Neuronal stem cell (in vitro differentiated cells): ENCODE results near the gene ATG9A.

Source experiments
- DNase-seq: peaks from one replicate; pipeline ENCODE4 v3.0.0-alpha.2; 2013; ENCODE audit warnings: low spot score
- H2AFZ ChIP-seq: one replicate; pipeline ENCODE4 v1.6.1; 2013; ENCODE audit warnings: mild to moderate bottlenecking, low read length, inconsistent platforms
- H2AK5ac ChIP-seq: 2 replicates; pipeline ENCODE4 v1.6.1; 2013; ENCODE audit warnings: low read depth, mild to moderate bottlenecking, inconsistent platforms, low read length, moderate library complexity, mixed read lengths
- H2BK120ac ChIP-seq: 2 replicates; pipeline ENCODE4 v1.6.1; 2013; ENCODE audit warnings: low read depth, mild to moderate bottlenecking, inconsistent platforms, low read length, moderate library complexity, mixed read lengths
- H2BK12ac ChIP-seq: one replicate; pipeline ENCODE4 v1.6.1; 2013; ENCODE audit warnings: low read length, inconsistent platforms
- H2BK15ac ChIP-seq: 2 replicates; pipeline ENCODE4 v1.6.1; 2013; ENCODE audit warnings: mild to moderate bottlenecking, low read length, inconsistent platforms, mixed read lengths
- H2BK5ac ChIP-seq: one replicate; pipeline ENCODE4 v1.6.1; 2013; ENCODE audit warnings: inconsistent platforms, mild to moderate bottlenecking, low read length, moderate library complexity
- H3K14ac ChIP-seq: one replicate; pipeline ENCODE4 v1.6.1; 2013; ENCODE audit warnings: low read length, inconsistent platforms
- H3K18ac ChIP-seq: 2 replicates; pipeline ENCODE4 v1.6.1; 2013; ENCODE audit warnings: low read length, inconsistent platforms
- H3K23ac ChIP-seq: 2 replicates; pipeline ENCODE4 v1.6.1; 2013; ENCODE audit warnings: low read depth, mild to moderate bottlenecking, mixed read lengths, low read length, inconsistent platforms; ENCODE audit not compliant: poor library complexity
- H3K27ac ChIP-seq: replicated peaks from 3 replicates; pipeline ENCODE4 v1.5.1; 2013; ENCODE audit warnings: low read length, inconsistent platforms
- H3K27me3 ChIP-seq, 3 experiments: 2 replicates each; pipeline ENCODE4 v1.6.1; 2013; ENCODE audit warnings: low read length in 3 of 3, mild to moderate bottlenecking in 2 of 3, inconsistent platforms in 1 of 3, low read depth in 1 of 3, mixed read lengths in 1 of 3, moderate library complexity in 1 of 3; ENCODE audit not compliant: control insufficient read depth in 3 of 3, insufficient read depth in 3 of 3
- H3K36me3 ChIP-seq, 2 donors: replicated peaks in 1 of 2; 2 replicates each; pipeline ENCODE4 v1.6.1; 2013; ENCODE audit warnings: low read length in 2 of 2; ENCODE audit not compliant: control insufficient read depth in 2 of 2, insufficient read depth in 2 of 2
- H3K4ac ChIP-seq: 2 replicates; pipeline ENCODE4 v1.6.1; 2013; ENCODE audit warnings: inconsistent platforms, mild to moderate bottlenecking, low read length, moderate library complexity
- H3K4me1 ChIP-seq, 2 donors: 1 replicate in 1 of 2; 2 replicates in 1 of 2; pipeline ENCODE4 v1.6.1; 2013; ENCODE audit warnings: low read length in 2 of 2, low read depth in 1 of 2; ENCODE audit not compliant: control insufficient read depth in 2 of 2, insufficient read depth in 1 of 2
- H3K4me2 ChIP-seq: one replicate; pipeline ENCODE4 v1.6.1; 2013; ENCODE audit warnings: mild to moderate bottlenecking, low read length, inconsistent platforms; ENCODE audit not compliant: insufficient read depth, poor library complexity, severe bottlenecking
- H3K4me3 ChIP-seq, 2 donors: 2 replicates each; pipeline ENCODE4 v1.5.1; 2013; ENCODE audit warnings: low read length in 2 of 2, mild to moderate bottlenecking in 2 of 2, inconsistent platforms in 1 of 2, moderate library complexity in 1 of 2
- H3K79me1 ChIP-seq: one replicate; pipeline ENCODE4 v1.6.1; 2013; ENCODE audit warnings: low read depth, mild to moderate bottlenecking, inconsistent platforms, low read length, moderate library complexity
- H3K9ac ChIP-seq: one replicate; pipeline ENCODE4 v1.6.1; 2013; ENCODE audit warnings: mild to moderate bottlenecking, low read depth, low read length, inconsistent platforms; ENCODE audit not compliant: poor library complexity
- H3K9me3 ChIP-seq, 2 donors: replicated peaks in 1 of 2; 2 replicates each; pipeline versions ENCODE3 to v1.6.1; 2013; ENCODE audit warnings: low read length in 2 of 2, mild to moderate bottlenecking in 2 of 2, inconsistent platforms in 1 of 2, low read depth in 1 of 2, mixed read lengths in 1 of 2, moderate library complexity in 1 of 2; ENCODE audit not compliant: control insufficient read depth in 2 of 2, insufficient read depth in 1 of 2
- H4K8ac ChIP-seq: one replicate; pipeline ENCODE4 v1.6.1; 2013; ENCODE audit warnings: low read depth, mild to moderate bottlenecking, inconsistent platforms, low read length, moderate library complexity
- H4K91ac ChIP-seq: one replicate; pipeline ENCODE4 v1.6.1; 2013; ENCODE audit warnings: low read length, low read depth, mild to moderate bottlenecking, inconsistent platforms; ENCODE audit not compliant: poor library complexity
- WGBS, 2 donors: extraction: QIAGEN DNeasy Blood & Tissue Kit; methylation state at CpG; one replicate each; pipeline ENCODE4 v1.1.7; 2013; ENCODE audit warnings: missing lambda C conversion rate in 2 of 2, mixed read lengths in 1 of 2; ENCODE audit not compliant: insufficient read length in 2 of 2, insufficient replicate concordance in 1 of 2; ENCODE audit errors: extremely low coverage in 2 of 2; 5-methylcytosine and 5-hydroxymethylcytosine counted together

The ATG9A gene

DNA sequence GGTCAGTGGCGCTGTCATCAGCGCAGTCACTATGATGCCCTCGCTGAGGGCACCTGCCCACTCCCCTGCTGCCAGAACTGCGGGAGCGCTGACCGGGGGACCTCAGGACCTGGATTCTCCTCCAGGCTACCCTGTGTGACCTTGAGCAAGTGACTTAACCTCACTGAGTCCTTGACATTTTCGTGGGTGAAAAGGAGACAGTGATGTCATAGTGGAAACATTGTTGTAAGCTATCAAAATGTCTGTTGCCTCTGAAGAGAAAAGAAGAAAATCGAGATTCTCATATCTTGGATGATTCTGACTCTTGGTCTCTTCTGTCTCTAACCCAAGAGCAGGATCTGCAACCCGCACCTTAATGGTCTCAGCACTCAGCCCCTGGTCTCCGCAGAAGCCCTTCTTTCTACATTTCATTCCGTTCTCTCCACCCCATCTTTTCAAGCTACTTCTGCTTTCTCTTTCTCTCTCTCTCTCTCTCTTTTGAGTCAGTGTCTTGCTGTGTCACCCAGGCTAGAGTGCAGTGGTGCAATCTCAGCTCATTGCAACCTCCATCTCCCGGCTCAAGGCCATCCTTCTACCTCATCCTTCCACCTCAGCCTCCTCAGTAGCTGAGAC is 25.3 kb upstream of the ATG9A start:
- Histone ChIP-seq H3K14ac (no peak overlapping the region), H2AK5ac (peak overlapping the region; percentile 88), H2BK15ac (no peak overlapping the region), H3K79me1 (peaks cover 2% of the 10 kb centered on the region), H2BK5ac (no peak overlapping the region), H2BK120ac (no peak overlapping the region), H3K18ac (peak overlapping the region; percentile 44), H3K23ac (peak overlapping the region; percentile 80), H3K4me3 (no peak overlapping the region), H3K27ac (no peak overlapping the region), H3K36me3 (no peaks in the 10 kb centered on the region), H3K4me1 (peaks cover 12 to 17% of the 10 kb centered on the region in 2 donors), H2BK12ac (no peak overlapping the region), H2AFZ (peak overlapping the region; percentile 83), H4K91ac (no peak overlapping the region), H4K8ac (no peak overlapping the region), H3K4ac (no peak overlapping the region), H3K27me3 (peaks cover 28 to 69% (median 57%) of the 10 kb centered on the region in 3 experiments), H3K4me2 (peak overlapping the region; percentile 80), H3K9me3 (peaks cover 0 to 2% of the 10 kb centered on the region in 2 donors), H3K9ac (no peak overlapping the region)
- no peak for DNase-seq
- WGBS, 2 donors = no CpG with 5 or more reads among the region's 12 CpGs

- Histone ChIP-seq H3K79me1 (peaks cover 2% of the 10 kb centered on the region), H3K9me3 (peaks cover 0 to 2% of the 10 kb centered on the region in 2 donors), H4K8ac (no peak within 1 kb of the TSS), H2BK120ac (no peak within 1 kb of the TSS), H3K23ac (peak within 1 kb of the TSS; percentile 80), H3K4ac (no peak within 1 kb of the TSS), H3K27ac (no peak within 1 kb of the TSS), H3K18ac (peak within 1 kb of the TSS; percentile 76), H3K4me2 (peak within 1 kb of the TSS; percentile 80), H2BK15ac (peak within 1 kb of the TSS; percentile 81), H3K14ac (peak within 1 kb of the TSS; percentile 89), H3K9ac (peak within 1 kb of the TSS; percentile 60), H3K27me3 (peaks cover 28 to 63% (median 55%) of the 10 kb centered on the region in 3 experiments), H4K91ac (no peak within 1 kb of the TSS), H3K36me3 (no peaks in the 10 kb centered on the region), H2AK5ac (peak within 1 kb of the TSS; percentile 88), H3K4me1 (peaks cover 12 to 18% of the 10 kb centered on the region in 2 donors), H2BK5ac (no peak within 1 kb of the TSS), H2BK12ac (peak within 1 kb of the TSS; percentile 73), H3K4me3 (peak within 1 kb of the TSS; percentile 26 to 73), H2AFZ (peak within 1 kb of the TSS; percentile 83)
- no CpG with 5 or more reads among the region's 76 CpGs for WGBS, 2 donors
- DNase-seq = peak; percentile 39
Measured at GRCh38 chr2:219253753-219254589, 24.5 kb upstream of the ATG9A start, which contains the start of gene TUBA4A. Gene TUBA4A, minus strand, starts transcription at chr2:219253918. Its CDS starts 60 bp downstream, at chr2:219253858.

- no peak within 1 kb of the TSS for H3K27ac ChIP-seq
- H3K9me3 ChIP-seq = peaks cover 0 to 2% of the 10 kb centered on the region in 2 donors
- peaks cover 12 to 18% of the 10 kb centered on the region in 2 donors for H3K4me1 ChIP-seq
- peak within 1 kb of the TSS; percentile 83 for H2AFZ ChIP-seq
- H2AK5ac ChIP-seq = peak within 1 kb of the TSS; percentile 88
- peak within 1 kb of the TSS; percentile 80 for H3K23ac ChIP-seq
- H3K27me3 ChIP-seq = peaks cover 28 to 59% (median 55%) of the 10 kb centered on the region in 3 experiments
- peaks cover 3 to 7% of the 10 kb centered on the region in 2 donors for H3K36me3 ChIP-seq
- peak within 1 kb of the TSS; percentile 80 for H3K4me2 ChIP-seq
- H3K18ac ChIP-seq = peak within 1 kb of the TSS; percentile 76
- peak within 1 kb of the TSS; percentile 60 for H3K9ac ChIP-seq
- H4K8ac ChIP-seq = no peak within 1 kb of the TSS
- H2BK120ac ChIP-seq = no peak within 1 kb of the TSS
- no peak within 1 kb of the TSS for H3K4ac ChIP-seq
- peak within 1 kb of the TSS; percentile 26 to 73 for H3K4me3 ChIP-seq
- WGBS, 2 donors = no CpG with 5 or more reads among the region's 49 CpGs
- peak within 1 kb of the TSS; percentile 81 for H2BK15ac ChIP-seq
- peak within 1 kb of the TSS; percentile 89 for H3K14ac ChIP-seq
- no peak within 1 kb of the TSS for H2BK5ac ChIP-seq
- DNase-seq = no peak
- peak within 1 kb of the TSS; percentile 73 for H2BK12ac ChIP-seq
- no peak within 1 kb of the TSS for H4K91ac ChIP-seq
- peaks cover 2% of the 10 kb centered on the region for H3K79me1 ChIP-seq
Measured at GRCh38 chr2:219252900-219253752, 23.7 kb upstream of the ATG9A start, which contains the start of gene TUBA4B. Gene TUBA4B, plus strand, starts transcription at chr2:219253243. Its CDS starts 165 bp downstream, at chr2:219253408.
